ENCODE data around the gene B3GAT3.
A peak's percentile ranks its signal among the peaks of the same experiment; 100 is the strongest.
"Not testable (repeated sequence)": the region's sequence is repeated elsewhere in the genome, so short reads cannot be mapped to it uniquely, and the experiment has no call there.

B3GAT3 gene

DNA sequence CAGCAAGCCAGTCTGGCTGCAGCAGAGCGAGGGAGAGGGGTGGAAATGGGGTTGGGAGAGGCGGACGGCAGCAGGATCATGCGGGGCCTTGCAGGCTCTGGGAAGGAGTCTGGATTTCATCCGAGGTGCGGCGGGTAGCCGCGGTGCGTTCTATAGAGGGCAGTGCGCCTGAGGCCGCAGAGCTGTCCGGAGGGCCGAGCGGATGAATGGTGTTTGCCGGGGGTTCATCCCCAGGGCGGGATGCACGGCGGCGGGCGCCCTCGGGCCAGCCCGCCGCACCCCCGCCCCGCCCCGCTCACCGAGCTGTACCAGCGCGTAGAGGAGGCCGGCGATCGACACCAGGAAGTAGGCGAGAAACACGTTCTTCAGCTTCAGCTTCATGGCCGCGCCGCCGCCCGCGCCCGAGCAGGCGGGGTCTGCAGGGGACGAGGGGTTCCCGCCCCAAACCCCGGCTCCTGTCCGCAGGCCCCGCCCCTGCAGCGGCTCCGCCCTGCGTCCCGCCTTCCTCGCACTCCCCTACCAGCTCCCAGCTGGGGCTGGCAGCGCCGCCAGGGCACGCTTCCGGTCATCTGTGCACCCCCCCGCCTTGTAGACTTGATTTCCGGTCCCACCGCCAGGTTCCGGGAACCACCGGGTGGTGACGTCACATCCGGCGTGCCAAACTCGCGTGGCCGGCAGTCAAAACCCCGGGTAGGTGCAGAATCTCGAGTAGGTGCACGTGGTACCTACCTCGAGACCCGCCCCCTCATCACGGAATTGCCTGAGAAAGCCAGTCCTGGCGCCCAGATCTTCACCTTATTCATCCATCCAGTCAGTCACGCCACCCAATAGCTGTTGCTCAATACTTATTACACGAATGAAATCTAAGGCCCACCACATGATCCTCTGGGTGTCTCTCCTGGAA is at the start of gene B3GAT3:
Gene B3GAT3 (minus strand): TSS at position 420 of the 904 bp plus-strand sequence. CDS start 39 bp downstream, at position 381.
- peak; percentile 98 for DNase-seq (ENCODE audit: low spot score)

DNA sequence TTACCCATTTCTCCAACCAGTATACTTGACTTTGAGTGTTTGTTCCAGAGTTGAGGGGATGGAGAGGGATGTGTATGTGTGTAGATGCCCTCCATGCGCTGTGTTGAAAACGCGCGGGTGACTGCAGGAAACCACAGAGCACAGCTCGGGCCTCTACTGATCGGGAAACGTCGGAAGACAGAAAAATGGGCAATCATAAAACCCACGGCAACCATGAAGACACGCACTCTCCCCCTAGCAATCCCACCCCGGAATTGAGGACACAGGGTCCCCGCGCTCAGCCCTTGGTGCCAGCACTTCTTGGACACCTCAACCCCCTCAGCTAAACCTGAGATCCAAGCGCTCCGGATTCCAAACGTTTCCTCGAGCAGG is 49.4 kb upstream of the B3GAT3 start:
- no peak for DNase-seq (ENCODE audit: low spot score)

DNA sequence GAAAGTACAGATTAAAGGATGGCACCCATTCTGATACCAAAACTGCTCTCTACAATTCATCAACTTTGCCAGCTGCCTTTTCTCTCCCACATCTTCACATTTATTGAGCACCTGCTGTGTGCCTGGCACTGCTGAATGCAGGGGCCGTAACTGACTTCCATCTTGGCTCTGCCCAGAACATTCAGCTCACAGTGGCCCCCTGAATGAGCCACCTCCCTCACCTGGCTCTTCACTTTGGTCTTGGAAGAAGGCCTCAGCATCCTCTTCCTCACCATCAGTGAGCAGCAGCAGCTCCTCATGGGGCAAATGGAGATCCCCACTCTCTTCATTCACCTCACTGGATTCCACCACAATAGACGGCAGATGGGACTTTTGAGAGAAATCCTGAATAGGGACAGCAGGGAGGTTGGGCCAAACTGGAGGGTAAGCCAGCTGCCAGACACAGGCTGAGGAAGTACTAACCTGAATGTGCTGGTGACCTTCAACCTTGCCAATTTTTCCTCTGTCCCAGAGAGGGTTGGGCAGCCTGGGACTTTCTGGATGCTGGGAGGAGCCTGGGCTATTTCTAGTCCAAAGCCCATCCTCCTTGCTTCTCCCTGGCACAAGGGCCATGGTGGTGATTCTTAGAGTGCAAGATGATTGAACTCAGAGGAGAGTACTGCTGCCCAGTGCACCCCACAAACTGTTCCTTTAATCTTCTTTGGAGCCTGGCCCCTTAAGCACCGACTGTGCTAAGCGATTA is 47.8 kb upstream of the B3GAT3 start:
- no peak for DNase-seq (ENCODE audit: low spot score)

DNA sequence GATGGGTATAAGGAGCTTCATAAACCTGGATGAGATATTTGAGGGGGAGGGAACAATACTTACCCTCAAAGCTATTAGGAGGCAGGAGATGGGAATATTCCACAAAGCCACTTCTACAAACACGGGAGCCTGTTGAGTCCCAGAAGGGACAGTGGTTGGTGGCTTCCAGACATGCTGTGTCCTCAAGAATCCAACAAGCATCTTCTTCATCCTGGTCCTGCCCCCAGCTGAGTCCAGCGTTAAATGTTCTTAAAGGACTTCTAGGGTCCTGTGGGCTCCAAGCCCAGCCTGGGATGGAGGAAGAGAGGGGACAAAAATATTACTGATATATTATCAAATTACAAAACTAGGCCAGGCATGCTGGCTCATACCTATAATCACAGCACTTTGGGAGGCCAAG is 45.7 kb upstream of the B3GAT3 start:
- no peak for DNase-seq (ENCODE audit: low spot score)

DNA sequence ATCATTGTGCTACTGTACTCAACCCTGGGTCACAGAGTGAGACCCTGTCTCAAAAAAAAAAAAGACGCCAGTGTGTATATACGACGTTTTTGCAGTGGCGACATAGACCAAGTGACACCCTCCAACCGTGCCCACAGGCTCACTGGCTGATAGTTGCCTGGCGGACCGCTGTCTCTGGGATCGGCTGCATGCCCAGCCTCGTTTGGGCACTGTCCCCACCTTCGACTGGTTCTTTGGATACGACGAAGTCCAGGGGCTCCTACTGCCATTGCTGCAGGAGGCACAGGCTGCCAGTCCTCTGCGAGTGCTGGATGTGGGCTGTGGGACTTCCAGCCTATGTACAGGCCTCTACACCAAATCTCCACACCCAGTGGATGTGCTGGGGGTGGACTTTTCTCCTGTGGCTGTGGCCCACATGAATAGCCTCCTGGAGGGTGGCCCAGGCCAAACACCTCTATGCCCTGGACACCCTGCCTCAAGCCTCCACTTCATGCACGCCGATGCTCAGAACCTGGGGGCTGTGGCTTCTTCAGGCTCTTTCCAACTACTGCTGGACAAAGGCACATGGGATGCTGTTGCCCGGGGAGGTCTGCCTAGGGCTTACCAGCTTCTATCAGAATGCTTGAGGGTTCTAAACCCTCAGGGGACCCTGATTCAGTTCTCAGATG is 44.6 kb upstream of the B3GAT3 start:
- DNase-seq (ENCODE audit: low spot score), result no peak

DNA sequence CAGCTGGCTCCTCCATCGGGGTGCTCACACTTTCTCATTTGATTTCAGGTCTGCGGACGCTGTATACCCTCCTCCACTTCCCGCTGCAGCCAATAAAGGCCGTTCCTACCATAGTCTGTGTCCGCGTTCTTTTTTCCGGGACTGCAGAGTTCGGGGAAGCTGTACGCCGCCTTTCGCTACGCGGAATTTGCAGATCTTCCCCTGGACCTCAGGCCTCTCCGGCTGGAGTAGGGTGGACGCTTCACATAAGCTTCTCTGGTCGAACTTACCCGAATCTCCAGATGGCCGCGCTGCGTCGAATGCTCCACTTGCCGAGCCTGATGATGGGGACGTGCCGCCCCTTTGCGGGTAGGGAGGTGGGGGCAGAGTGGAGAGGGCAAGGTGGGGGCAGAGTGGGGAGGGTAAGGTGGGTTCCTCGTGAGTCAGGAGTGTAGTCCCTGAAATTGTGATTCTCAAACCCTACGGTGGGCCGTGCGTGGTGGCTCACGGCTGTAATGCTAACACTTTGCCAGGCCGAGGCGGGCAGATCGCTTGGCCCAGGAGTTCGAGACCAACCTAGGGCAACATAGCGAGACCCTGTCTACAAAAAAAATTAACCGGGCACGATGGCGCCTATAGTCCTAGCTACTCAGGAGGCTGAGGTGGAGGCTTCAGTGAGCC is 43.9 kb upstream of the B3GAT3 start:
- DNase-seq (ENCODE audit: low spot score), result peak; percentile 63

DNA sequence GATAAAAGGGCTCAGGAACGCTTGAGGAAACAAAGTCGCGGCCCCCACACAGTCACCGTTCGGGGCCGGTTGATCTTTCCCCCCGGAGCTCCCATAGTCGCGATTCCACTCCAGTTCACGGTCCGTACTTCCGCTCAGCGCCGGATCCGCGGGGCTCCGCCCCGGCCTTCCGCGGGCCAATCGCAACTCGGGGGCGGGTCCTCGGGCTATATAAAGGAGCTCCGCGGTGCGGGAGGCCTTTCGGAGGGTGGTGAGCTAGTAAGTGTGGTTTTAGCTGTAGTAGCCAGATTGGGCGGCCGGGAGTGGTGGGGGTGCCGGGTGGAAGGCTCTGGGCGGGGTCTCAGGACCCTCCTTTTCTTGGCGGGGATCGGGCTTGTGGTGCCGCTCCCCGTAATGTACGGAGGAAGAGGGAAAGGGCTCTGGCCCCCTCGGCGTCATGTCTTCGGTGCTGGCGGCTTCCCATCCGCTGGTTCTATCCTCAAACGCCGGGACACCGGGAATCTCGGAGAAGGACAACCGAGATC is 43.4 kb upstream of the B3GAT3 start, which contains the start of the genes C11orf98 and CSKMT:
Gene C11orf98 (minus strand): TSS at position 136 of the 524 bp plus-strand sequence. CDS start 41 bp downstream, at position 95.
Gene CSKMT (plus strand): TSS at position 238 of the 524 bp plus-strand sequence. CDS start 568 bp downstream, outside the sequence.
- peak; percentile 97 for DNase-seq (ENCODE audit: low spot score)

DNA sequence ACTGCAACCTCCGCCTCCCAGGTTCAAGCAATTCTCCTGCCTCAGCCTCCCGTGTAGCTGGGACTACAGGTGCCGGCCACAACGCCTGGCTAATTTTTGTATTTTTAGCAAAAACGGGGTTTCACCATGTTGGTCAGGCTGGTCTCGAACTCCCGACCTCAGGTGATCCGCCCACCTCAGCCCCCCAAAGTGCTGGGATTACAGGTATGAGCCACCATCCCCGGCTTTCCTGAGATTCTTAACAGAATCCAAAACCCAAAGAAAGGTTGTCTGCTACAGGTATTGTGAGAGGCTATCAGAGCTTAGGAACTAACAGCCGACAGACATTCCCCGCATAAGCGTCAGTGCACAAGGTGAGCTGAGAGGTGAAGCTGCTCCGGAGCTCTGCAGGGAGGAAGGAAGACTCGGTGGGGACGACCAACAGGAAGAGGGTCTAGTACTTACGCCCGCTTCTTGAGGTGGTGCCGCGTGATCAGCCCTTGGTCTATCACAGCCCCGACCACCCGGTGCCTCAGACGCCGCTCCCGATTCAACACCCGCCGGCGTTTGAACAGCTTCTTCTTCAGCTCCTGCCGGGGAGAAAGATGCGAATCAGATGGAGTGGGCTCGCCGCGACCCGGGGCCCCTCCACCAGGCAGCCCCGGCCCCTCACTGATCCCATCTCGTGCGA is 42.8 kb upstream of the B3GAT3 start:
- DNase-seq (ENCODE audit: low spot score), result peak; percentile 51

DNA sequence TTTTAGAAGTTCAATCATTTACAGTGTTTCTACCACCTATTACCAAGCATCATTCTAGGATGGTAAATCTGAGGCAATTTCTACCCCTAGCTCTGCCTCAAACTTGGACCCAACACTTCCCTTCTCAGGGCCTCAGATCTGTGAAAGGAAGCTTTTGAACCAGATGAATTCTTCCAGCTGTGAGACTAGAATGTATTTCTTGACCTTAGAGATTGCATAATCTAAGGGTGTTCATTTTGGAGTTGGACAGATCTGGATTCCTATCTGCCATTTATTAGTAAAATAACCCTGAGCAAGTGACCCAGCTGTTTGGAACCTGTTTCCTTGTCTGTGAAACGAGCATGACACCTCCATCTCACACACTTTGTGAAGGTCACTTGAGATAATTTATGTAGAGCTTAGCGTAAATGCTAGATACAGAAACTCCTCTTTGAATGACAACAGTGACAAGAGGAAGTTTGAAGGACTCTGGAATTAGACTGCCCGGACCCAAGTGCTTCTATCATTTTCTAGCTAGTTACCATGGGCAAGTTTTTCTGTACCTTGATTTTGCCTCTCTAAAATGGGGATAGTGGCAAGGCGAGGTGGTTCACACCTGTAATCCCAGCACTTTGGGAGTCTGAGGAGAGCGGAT is 35.1 kb upstream of the B3GAT3 start:
- DNase-seq (ENCODE audit: low spot score), result no peak

DNA sequence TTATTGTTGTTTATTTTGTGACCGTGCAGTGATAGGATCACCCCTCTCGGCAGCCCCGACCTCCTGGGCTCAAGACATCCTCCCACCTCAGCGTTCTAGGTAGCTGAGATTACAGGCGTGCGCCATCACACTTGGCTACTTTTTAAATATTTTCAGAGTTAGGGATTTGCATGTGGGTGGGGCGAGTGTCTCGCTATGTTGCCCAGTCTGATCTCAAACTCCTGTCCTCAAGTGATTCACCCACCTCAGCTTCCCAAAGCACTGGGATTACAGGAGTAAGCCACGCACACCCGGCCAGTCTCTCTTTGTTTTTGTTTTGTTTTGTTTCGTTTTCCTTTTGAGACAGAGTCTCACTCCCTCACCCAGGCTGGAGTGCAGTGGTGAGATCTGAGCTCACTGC is 32.5 kb upstream of the B3GAT3 start:
- no peak for DNase-seq (ENCODE audit: low spot score)

DNA sequence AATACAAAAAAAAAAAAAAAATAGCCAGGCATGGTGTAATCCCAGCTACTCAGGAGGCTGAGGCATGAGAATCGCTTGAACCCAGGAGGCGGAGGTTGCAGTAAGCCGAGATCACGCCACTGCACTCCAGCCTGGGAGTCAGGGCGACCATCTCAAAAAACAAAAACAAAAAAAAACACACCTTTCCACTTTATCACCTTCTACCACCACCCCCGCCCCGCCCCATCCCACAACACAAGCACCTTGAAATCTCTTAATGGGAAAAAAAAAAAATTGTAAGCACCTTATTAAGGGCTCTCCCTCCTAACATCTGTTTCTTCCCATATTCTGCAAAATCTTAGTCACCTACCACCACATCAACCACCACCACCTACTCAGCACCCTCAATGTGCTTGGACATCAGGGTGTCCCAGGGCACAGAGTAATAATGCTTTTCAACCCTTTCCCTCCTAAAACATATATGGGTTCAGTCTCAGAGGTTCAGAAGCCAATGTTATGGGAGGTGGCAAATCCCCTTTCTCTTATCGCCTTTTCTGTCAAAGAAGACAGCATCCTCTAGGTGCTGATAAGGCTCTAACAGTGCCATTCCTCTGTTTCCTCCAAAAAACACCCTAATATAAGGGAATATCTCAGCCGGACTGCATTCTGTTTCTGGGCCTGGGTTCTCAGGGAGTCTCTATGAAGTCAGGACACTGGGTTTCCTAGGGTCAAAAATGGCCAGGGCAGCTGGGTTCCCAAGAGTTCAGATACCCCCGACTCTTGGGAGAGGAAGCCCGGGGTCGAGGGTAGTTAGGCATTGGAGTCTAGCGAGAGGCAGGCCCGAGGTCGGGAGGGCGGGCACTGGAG is 30.6 kb upstream of the B3GAT3 start:
- no peak for DNase-seq (ENCODE audit: low spot score)

DNA sequence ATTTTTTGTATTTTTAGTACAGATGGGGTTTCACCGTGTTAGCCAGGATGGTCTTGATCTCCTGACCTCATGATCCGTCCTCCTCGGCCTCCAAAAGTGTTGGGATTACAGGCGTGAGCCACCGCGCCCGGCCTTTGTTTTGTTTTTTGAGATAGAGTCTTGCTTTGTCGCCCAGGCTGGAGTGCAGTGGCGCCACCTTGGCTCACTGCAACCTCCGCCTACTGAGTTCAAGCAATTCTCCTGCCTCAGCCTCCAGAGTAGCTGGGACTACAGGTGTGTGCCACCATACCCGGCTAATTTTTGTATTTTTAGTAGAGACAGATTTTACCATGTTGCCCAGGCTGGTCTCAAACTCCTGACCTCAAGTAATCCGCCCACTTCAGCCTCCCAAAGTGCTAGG is 28.5 kb upstream of the B3GAT3 start:
- not testable (repeated sequence) for DNase-seq (ENCODE audit: low spot score)

DNA sequence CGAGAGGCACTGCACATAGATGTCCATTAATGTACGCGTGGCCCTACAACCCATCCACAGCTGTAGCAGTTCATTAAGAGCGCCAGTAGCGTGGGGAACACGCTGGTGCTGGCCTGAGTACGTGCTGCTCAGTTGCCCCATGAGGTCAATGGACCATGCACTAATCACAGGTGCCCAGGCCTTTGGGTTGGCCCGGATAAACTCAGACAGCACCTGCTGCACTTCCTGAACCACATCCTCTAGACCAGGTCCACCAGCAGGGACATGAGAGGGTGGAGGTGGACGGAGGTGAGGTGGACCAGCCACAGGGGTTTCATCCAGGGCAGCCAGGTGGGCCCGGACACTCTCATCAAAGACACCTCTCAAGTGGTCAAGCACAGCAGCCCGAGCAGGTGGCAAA is 27.7 kb upstream of the B3GAT3 start:
- no peak for DNase-seq (ENCODE audit: low spot score)

DNA sequence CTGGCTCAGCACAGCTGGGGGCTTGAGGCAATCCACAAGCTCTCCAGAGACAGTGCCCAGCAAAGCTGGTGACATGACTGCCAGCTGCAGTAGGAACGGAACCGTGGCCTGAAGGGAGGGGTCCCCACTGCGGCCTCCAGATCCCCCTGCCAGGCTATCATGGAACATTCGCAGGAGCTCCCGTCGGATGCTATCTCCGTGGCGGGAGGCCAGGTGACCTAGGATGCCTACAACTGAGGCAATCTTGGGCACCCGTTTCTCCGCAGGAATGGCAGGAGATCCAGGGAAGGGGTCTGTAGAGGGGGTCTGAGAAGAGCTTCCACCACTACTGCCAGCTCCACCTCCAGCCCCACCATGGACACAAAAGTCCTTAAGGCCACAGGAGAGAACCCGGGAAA is 27.2 kb upstream of the B3GAT3 start:
- DNase-seq (ENCODE audit: low spot score), result no peak

DNA sequence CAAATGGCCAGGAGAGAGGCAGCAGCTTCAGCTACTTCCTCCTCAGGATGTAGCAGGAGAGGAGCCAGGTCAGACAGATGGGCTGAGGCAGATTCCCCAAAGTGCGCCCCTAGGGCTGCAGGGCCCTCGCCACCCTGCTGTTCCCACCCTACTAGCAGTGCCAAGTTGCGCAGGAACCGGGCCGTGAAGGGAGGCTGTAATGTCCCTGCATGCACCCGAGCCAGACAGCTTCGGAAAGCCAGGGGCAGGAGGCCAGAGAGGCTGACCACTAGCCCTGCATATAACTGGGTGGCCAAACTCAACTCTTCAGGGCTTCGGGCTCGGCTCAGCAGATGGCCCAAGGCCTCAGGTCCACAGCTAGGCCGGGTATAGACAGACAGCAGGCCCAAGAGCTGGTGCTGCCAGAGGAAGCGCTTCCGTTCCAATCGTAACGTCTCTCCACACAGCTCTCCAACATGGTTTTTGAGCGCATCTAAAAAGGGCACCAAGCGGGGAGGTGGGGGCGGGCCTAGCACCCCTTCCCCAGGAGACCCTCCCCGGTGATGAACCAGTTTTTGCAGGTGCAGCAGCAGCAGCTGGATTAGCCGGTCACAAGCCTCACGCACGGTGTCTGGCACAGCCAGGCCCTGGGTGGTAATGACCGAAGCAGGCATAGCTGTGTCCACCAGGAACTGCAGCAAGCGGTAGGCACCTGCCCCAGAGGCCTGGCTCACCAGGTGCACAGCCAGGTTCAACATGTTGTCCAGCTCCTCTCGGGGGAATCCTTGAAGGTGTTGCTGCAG is 26.6 kb upstream of the B3GAT3 start:
- no peak for DNase-seq (ENCODE audit: low spot score)

DNA sequence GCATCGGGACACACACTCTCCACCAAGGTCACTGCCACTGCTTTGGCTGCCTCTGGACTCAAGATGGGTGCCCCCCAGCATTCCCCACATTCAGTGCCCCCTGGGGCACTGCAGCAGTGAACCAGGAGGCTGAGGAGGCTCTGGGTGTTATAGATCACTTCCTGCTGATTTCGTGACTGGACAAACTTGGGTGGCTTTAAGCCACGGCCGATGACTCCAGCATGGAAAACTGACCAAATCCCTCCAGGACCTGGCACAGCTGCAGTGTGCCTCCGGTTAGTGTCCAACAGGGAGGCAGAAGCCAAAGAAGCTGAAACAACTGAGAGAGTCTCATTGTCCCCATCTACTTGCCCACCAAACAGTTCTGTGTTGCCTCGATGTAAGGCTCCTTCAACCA is 25.8 kb upstream of the B3GAT3 start:
- DNase-seq (ENCODE audit: low spot score), result no peak

DNA sequence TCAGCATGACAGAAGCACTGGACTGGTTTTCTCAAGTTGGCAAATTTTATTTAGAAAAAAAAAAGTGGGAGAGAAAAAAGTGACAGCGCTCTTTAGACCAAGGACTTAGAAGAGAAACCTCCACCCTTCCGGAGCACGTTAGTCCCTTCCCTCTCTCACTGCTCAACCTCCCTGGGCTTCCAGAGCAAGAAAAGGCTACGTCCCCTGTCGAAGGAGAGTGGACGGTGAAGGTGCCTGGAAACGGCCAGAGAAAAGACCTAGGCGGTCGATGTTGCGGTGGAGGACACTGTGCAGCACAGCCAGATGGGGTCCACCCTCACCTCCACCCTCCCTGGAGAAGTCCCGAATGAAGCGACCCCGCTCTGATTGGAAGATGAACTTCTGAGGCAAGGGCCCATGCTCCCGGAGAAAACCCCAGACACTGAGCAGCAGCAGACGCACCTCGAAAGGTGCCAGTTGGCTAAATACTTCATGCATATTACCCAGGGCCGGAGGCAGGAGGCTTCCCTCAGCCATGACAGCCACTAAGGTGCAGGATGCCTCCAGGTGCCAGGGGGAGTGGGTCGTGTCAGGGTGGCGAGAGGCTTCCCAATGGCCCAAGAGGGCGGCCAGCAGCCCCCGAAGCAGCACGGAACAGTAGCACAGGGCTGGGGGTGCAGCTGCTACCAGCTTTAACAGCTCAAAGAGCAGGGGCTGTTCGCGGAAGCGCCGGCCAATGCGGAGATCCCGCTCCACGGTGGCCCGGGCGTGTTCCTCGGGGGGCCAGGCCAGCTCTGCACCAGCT is 25.2 kb upstream of the B3GAT3 start:
- no peak for DNase-seq (ENCODE audit: low spot score)
